T-helper 1 cell treated with Interleukin-12 subunit alpha and Interleukin-12 subunit beta and Interleukin-4 antibody, amounts not matched to agents 30 ng/mL and 1 ng/mL, for 36 hours (primary cell): Measurements from ENCODE around the gene LZTFL1. TPM values are rescaled to one million over a fixed set of nuclear protein-coding genes. Genes with fewer than 3 reads are reported as not detected.

ENCODE experiments used
- intact Hi-C: fragments of 100-400 bp; cut with micrococcal nuclease; formaldehyde crosslinking; loops from one replicate; pipeline ENCODE4 v1.15.1; 2024
- total RNA-seq: library from RNA; stranded (reverse); gene quantifications from 2 replicates; pipeline ENCODE4 v1.2.3, GENCODE V29; 2022

LZTFL1 gene, protein sequence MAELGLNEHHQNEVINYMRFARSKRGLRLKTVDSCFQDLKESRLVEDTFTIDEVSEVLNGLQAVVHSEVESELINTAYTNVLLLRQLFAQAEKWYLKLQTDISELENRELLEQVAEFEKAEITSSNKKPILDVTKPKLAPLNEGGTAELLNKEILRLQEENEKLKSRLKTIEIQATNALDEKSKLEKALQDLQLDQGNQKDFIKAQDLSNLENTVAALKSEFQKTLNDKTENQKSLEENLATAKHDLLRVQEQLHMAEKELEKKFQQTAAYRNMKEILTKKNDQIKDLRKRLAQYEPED
- 7.6 and 7.8 TPM in 2 replicates for total RNA-seq

DNA sequence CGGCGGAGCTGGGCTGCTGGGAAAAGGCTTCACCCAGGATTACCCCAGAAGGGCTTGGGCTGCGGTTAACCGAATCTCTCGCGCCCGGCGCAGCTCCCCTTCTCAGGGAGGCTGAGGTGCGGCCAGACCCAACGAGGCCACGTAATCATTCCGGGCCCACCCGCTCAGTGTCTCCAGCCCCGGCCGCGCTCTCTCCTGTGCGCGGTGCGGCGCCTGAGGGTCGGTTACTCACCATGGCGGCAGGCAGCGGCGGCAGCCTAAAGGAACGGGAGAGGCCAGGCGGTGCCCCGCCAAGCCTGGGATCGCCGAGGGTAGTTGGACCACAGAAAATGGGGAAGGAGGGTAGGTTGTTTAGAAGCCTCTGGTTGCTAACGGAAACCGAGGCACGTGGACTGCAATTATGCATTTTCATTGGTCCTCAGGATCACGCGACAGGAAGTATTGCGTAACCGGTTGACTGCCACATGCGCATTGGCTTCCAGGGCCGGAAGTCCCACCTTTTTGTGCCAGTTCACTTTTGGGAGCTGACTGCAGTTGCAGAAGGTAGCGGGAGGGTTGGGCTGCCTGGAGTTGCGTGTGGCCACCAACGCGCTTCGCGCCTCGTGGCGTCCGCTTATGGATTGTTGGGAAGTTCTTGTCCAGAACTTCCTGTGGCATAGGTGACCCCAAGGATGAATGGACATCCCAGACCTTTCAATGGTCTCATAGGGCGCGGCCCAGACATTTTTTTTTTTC is at the start of gene LZTFL1:
Gene LZTFL1 (minus strand): TSS at position 363 of the 735 bp plus-strand sequence. CDS start 128 bp downstream, at position 235.
- intact Hi-C loops = loop anchor here (1.0 to 10.0 kb wide), 7 partner anchors 22 to 565 kb away; partner anchors contain the start of genes CCR5AS, CCRL2, FYCO1 and SACM1L

DNA sequence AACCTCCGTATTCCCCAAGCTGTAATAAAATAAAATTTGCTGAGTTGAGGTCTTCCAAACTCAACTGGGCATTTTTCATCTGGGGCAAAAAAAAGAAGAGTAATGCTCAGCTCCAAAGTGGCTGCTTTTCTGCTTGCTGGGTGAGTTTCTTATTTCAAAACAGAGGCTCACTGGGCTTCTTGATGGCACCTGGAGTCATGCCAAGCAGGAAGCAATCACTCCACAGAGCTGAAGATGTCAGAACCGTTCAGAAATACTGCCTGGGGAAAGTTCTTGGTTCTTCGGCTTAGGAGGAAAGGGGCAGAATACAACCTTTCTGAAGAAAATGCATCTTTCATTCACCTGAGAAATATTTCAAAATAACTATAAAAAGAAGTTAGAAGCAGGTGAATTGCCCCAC is 48.5 kb upstream of the LZTFL1 start:
- intact Hi-C loops = no loop called here

DNA sequence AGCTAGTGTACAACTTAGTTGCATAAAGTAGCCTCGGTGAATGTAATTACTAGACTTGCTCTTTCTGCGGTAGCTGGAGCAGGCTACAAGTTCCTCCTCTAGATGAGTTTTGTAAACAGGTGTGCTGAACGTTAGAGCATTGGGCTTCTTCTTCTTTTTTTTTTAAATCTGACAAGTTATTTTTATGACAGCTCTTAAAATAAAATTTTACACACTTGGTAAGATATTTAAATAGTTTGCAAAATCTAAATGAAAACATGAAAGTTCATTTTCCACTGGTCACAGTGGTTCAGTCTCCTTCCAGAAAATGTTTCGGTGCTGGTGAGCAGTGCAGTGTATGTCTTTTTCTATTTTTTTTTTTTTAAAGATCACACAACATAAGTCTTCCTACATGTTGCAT is 47.4 kb upstream of the LZTFL1 start:
- intact Hi-C loops = no loop called here

GRCh38 chr3:45887759-45888511 is 46.0 kb upstream of the LZTFL1 start:
- intact Hi-C loops = no loop called here

GRCh38 chr3:45887285-45887684 is 45.4 kb upstream of the LZTFL1 start:
- intact Hi-C loops = no loop called here

- intact Hi-C loops = no loop called here
These were observed 44.2 kb upstream of the LZTFL1 start, which contains the start of gene CCR9 for GRCh38 chr3:45885979-45886705. Gene CCR9 (plus strand): TSS chr3:45886543. CDS start chr3:45894934, 8,391 bp downstream.

- intact Hi-C loops = loop anchor here (5.0 kb wide), 1 partner anchor 33 kb away; no protein-coding TSS in a partner anchor
These were observed 42.7 kb upstream of the LZTFL1 start for GRCh38 chr3:45884368-45885201.

GRCh38 chr3:45881078-45882022 is 39.4 kb upstream of the LZTFL1 start:
- intact Hi-C loops = loop anchor here (5.0 kb wide), 1 partner anchor 36 kb away; no protein-coding TSS in a partner anchor

- intact Hi-C loops = loop anchor here (5.0 kb wide), 1 partner anchor 37 kb away; no protein-coding TSS in a partner anchor
These were observed 38.8 kb upstream of the LZTFL1 start for GRCh38 chr3:45880725-45881077.

DNA sequence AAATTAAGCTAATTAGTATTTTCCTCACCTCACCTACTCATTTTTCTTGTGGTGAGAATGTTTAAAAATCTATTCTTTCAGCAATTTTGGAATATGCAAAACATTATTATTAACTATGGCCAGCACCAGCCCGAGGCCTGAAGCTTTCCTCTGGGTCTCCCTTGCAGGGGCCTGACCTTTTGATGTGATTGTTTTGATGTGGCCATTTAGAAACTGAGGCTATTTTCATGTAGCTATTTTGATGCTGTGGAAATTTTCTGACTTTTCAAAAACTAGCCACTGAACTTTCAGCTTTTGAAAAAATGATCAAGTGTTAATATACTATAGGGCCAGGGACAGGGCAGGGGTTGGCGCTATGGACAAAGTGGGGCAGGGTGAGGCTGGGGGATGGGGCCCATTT is 36.2 kb upstream of the LZTFL1 start:
- intact Hi-C loops = no loop called here

- intact Hi-C loops = no loop called here
These were observed 32.9 kb upstream of the LZTFL1 start for GRCh38 chr3:45874677-45875346.

DNA sequence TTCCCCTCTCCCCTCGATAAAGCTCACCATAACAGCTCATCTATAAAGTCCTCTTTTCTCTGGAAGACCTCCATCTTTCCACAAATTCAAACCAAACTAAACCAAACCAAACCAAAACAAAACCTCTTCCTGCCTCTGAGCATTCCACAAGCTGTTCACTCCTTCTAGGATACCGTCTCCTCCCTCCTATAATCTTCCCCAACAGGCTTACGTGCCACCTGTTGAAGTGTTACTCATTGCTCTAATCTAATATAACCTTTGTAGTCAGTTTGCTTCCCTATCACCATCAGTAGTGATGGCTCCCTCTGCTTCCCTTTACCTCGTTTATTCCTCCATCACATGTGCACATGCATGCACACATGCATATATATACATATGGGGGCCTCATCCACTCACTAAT is 31.7 kb upstream of the LZTFL1 start:
- intact Hi-C loops = no loop called here

GRCh38 chr3:45873036-45873435 is 31.1 kb upstream of the LZTFL1 start:
- intact Hi-C loops = no loop called here

- intact Hi-C loops = no loop called here
These were observed 30.6 kb upstream of the LZTFL1 start for GRCh38 chr3:45872569-45872968.

DNA sequence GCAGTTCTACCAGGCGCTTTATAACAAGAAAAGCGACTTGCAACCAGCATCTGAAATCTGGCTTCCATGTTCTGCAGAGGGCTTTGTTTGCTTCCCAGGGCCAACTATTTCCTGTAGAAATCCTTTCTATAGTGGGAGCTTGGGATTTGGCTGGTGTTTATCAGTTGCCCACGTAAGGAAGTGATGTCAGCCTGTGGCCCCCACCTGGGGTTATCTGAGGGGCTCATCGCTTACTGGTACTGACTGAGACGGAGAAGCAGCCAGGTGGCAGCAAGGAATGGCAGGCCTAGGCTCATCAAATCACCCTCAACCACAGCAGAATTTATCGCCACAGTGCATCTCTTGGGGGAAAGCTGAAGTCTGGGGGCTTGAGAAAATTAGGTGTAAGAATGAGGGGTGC is 29.9 kb upstream of the LZTFL1 start:
- intact Hi-C loops = no loop called here

DNA sequence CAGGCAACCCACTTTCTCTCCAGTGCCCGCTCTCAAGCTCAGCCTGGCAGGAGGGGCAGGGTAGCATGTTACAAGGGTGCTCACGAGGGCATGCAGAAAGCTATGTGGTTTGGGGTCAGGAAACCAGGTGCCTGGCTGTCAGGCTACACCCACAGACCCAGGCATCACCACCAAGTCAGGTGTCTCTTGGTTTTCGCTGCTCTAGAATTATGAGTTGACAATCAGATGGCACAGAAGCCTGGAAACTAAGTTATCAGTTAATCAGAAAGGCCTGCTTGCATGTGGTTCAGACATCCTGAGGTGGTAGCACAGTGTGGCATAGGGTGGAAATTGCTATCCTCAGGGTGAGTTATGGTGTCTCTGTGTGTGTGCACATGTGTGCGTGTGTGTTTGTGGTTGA is 28.2 kb upstream of the LZTFL1 start:
- intact Hi-C loops = loop anchor here (1.0 kb wide), 1 partner anchor 9 kb away; no protein-coding TSS in a partner anchor

DNA sequence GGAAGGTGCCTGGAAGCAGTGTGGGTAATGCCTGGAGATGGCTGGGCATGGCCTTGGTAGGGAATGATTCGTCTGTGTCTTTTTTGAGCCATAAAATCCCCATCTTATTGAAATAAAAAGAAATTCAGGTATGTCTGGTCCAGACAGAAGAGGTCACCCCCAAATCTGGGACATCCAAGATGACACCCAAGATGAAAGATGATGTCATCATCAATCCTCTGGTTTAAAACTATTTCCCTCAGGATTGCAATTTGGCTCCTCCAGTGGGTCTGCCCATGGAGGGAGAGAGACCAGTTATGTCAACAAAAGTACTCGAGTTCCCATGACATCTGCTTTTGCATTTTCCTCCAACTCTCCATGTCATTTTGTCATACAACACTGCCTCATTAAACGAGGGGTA is 27.7 kb upstream of the LZTFL1 start:
- intact Hi-C loops = loop anchor here (1.0 kb wide), 1 partner anchor 8 kb away; no protein-coding TSS in a partner anchor

- intact Hi-C loops = no loop called here
These were observed 26.7 kb upstream of the LZTFL1 start for GRCh38 chr3:45868650-45869049.
